ENCODE data around the gene RSU1.

RSU1 gene

GRCh38 chr10:16812676-16813075, 4.5 kb downstream of the RSU1 start:
- no peaks in the 10 kb centered on the region for H3K27me3 Mint-ChIP-seq
- H3K27ac Mint-ChIP-seq: no peak overlapping the region
- H3K4me1 Mint-ChIP-seq (ENCODE audit: low read depth): peaks cover 49% of the 10 kb centered on the region
- no peak overlapping the region for H3K4me3 Mint-ChIP-seq
- H3K36me3 Mint-ChIP-seq: peaks cover 8% of the 10 kb centered on the region
- H3K9me3 Mint-ChIP-seq (ENCODE audit: low read depth): no peaks in the 10 kb centered on the region

GRCh38 chr10:16811765-16812164, 5.5 kb downstream of the RSU1 start:
- Mint-ChIP-seq H3K27ac (no peak overlapping the region), H3K36me3 (peaks cover 8% of the 10 kb centered on the region), H3K9me3 (ENCODE audit: low read depth) (no peaks in the 10 kb centered on the region), H3K4me3 (no peak overlapping the region), H3K4me1 (ENCODE audit: low read depth) (peaks cover 45% of the 10 kb centered on the region), H3K27me3 (no peaks in the 10 kb centered on the region)

GRCh38 chr10:16811292-16811691, 5.9 kb downstream of the RSU1 start:
- Mint-ChIP-seq H3K27me3 (no peaks in the 10 kb centered on the region), H3K9me3 (ENCODE audit: low read depth) (no peaks in the 10 kb centered on the region), H3K36me3 (peaks cover 8% of the 10 kb centered on the region), H3K27ac (no peak overlapping the region), H3K4me1 (ENCODE audit: low read depth) (peaks cover 44% of the 10 kb centered on the region), H3K4me3 (no peak overlapping the region)

GRCh38 chr10:16809074-16809718, 8.0 kb downstream of the RSU1 start:
- Mint-ChIP-seq H3K4me1 (ENCODE audit: low read depth) (peaks cover 31% of the 10 kb centered on the region), H3K9me3 (ENCODE audit: low read depth) (peaks cover 5% of the 10 kb centered on the region), H3K4me3 (no peak overlapping the region), H3K27me3 (no peaks in the 10 kb centered on the region), H3K36me3 (peaks cover 10% of the 10 kb centered on the region), H3K27ac (no peak overlapping the region)

- Mint-ChIP-seq H3K9me3 (ENCODE audit: low read depth) (peaks cover 7% of the 10 kb centered on the region), H3K27me3 (no peaks in the 10 kb centered on the region), H3K36me3 (peaks cover 14% of the 10 kb centered on the region), H3K4me3 (no peak overlapping the region), H3K27ac (no peak overlapping the region), H3K4me1 (ENCODE audit: low read depth) (peaks cover 43% of the 10 kb centered on the region)
These were observed 13.1 kb downstream of the RSU1 start for GRCh38 chr10:16804123-16804522.

- no peak overlapping the region for H3K27ac Mint-ChIP-seq
- peaks cover 7% of the 10 kb centered on the region for H3K9me3 Mint-ChIP-seq (ENCODE audit: low read depth)
- peaks cover 19% of the 10 kb centered on the region for H3K36me3 Mint-ChIP-seq
- no peaks in the 10 kb centered on the region for H3K27me3 Mint-ChIP-seq
- H3K4me1 Mint-ChIP-seq (ENCODE audit: low read depth): peaks cover 47% of the 10 kb centered on the region
- H3K4me3 Mint-ChIP-seq: no peak overlapping the region
These were observed 13.8 kb downstream of the RSU1 start for GRCh38 chr10:16803464-16803863.

- Mint-ChIP-seq H3K36me3 (peaks cover 31% of the 10 kb centered on the region), H3K4me3 (no peak overlapping the region), H3K27ac (no peak overlapping the region), H3K4me1 (ENCODE audit: low read depth) (peaks cover 59% of the 10 kb centered on the region), H3K9me3 (ENCODE audit: low read depth) (peaks cover 7% of the 10 kb centered on the region), H3K27me3 (no peaks in the 10 kb centered on the region)
These were observed 17.6 kb downstream of the RSU1 start for GRCh38 chr10:16799621-16800020.

- H3K27ac Mint-ChIP-seq: no peak overlapping the region
- no peaks in the 10 kb centered on the region for H3K27me3 Mint-ChIP-seq
- peaks cover 27% of the 10 kb centered on the region for H3K36me3 Mint-ChIP-seq
- peaks cover 50% of the 10 kb centered on the region for H3K4me1 Mint-ChIP-seq (ENCODE audit: low read depth)
- H3K9me3 Mint-ChIP-seq (ENCODE audit: low read depth): no peaks in the 10 kb centered on the region
- no peak overlapping the region for H3K4me3 Mint-ChIP-seq
These were observed 18.7 kb downstream of the RSU1 start for GRCh38 chr10:16798571-16798970.

- Mint-ChIP-seq H3K36me3 (peaks cover 33% of the 10 kb centered on the region), H3K27ac (no peak overlapping the region), H3K4me1 (ENCODE audit: low read depth) (peaks cover 32% of the 10 kb centered on the region), H3K4me3 (no peak overlapping the region), H3K9me3 (ENCODE audit: low read depth) (no peaks in the 10 kb centered on the region), H3K27me3 (no peaks in the 10 kb centered on the region)
These were observed 21.7 kb downstream of the RSU1 start for GRCh38 chr10:16795410-16796073.

GRCh38 chr10:16794005-16794404, 23.2 kb downstream of the RSU1 start:
- no peaks in the 10 kb centered on the region for H3K27me3 Mint-ChIP-seq
- H3K36me3 Mint-ChIP-seq: peaks cover 27% of the 10 kb centered on the region
- peak overlapping the region; percentile 28 for H3K27ac Mint-ChIP-seq
- H3K4me1 Mint-ChIP-seq (ENCODE audit: low read depth): peaks cover 24% of the 10 kb centered on the region
- no peaks in the 10 kb centered on the region for H3K9me3 Mint-ChIP-seq (ENCODE audit: low read depth)
- H3K4me3 Mint-ChIP-seq: no peak overlapping the region

- Mint-ChIP-seq H3K27ac (no peak overlapping the region), H3K4me3 (no peak overlapping the region), H3K27me3 (no peaks in the 10 kb centered on the region), H3K9me3 (ENCODE audit: low read depth) (no peaks in the 10 kb centered on the region), H3K4me1 (ENCODE audit: low read depth) (peaks cover 31% of the 10 kb centered on the region), H3K36me3 (peaks cover 27% of the 10 kb centered on the region)
These were observed 24.5 kb downstream of the RSU1 start for GRCh38 chr10:16792675-16793074.

GRCh38 chr10:16789765-16790164, 27.5 kb downstream of the RSU1 start:
- H3K4me3 Mint-ChIP-seq: no peak overlapping the region
- H3K27me3 Mint-ChIP-seq: no peaks in the 10 kb centered on the region
- peaks cover 31% of the 10 kb centered on the region for H3K4me1 Mint-ChIP-seq (ENCODE audit: low read depth)
- peaks cover 3% of the 10 kb centered on the region for H3K9me3 Mint-ChIP-seq (ENCODE audit: low read depth)
- peaks cover 19% of the 10 kb centered on the region for H3K36me3 Mint-ChIP-seq
- peak overlapping the region; percentile 95 for H3K27ac Mint-ChIP-seq

GRCh38 chr10:16789261-16789660, 28.0 kb downstream of the RSU1 start:
- peak overlapping the region; percentile 95 for H3K27ac Mint-ChIP-seq
- H3K4me1 Mint-ChIP-seq (ENCODE audit: low read depth): peaks cover 31% of the 10 kb centered on the region
- H3K36me3 Mint-ChIP-seq: peaks cover 21% of the 10 kb centered on the region
- H3K4me3 Mint-ChIP-seq: no peak overlapping the region
- no peaks in the 10 kb centered on the region for H3K27me3 Mint-ChIP-seq
- H3K9me3 Mint-ChIP-seq (ENCODE audit: low read depth): peaks cover 3% of the 10 kb centered on the region

- peaks cover 24% of the 10 kb centered on the region for H3K36me3 Mint-ChIP-seq
- H3K9me3 Mint-ChIP-seq (ENCODE audit: low read depth): peaks cover 3% of the 10 kb centered on the region
- H3K27ac Mint-ChIP-seq: peak overlapping the region; percentile 95
- no peak overlapping the region for H3K4me3 Mint-ChIP-seq
- no peaks in the 10 kb centered on the region for H3K27me3 Mint-ChIP-seq
- peaks cover 31% of the 10 kb centered on the region for H3K4me1 Mint-ChIP-seq (ENCODE audit: low read depth)
These were observed 28.4 kb downstream of the RSU1 start for GRCh38 chr10:16788778-16789177.

- Mint-ChIP-seq H3K9me3 (ENCODE audit: low read depth) (peaks cover 3% of the 10 kb centered on the region), H3K4me3 (peak overlapping the region; percentile 74), H3K36me3 (peaks cover 21% of the 10 kb centered on the region), H3K27ac (peak overlapping the region; percentile 95), H3K4me1 (ENCODE audit: low read depth) (peaks cover 31% of the 10 kb centered on the region), H3K27me3 (no peaks in the 10 kb centered on the region)
These were observed 29.1 kb downstream of the RSU1 start for GRCh38 chr10:16788125-16788524.

GRCh38 chr10:16787361-16787791, 29.8 kb downstream of the RSU1 start:
- H3K9me3 Mint-ChIP-seq (ENCODE audit: low read depth): peaks cover 3% of the 10 kb centered on the region
- H3K36me3 Mint-ChIP-seq: peaks cover 21% of the 10 kb centered on the region
- H3K27me3 Mint-ChIP-seq: no peaks in the 10 kb centered on the region
- H3K27ac Mint-ChIP-seq: peak overlapping the region; percentile 95
- peaks cover 31% of the 10 kb centered on the region for H3K4me1 Mint-ChIP-seq (ENCODE audit: low read depth)
- peak overlapping the region; percentile 74 for H3K4me3 Mint-ChIP-seq

Data from activated naive CD8-positive, alpha-beta T cell (primary cell).